HCT116 (cell line): ENCODE measurements around the gene TJP2. TPM values are rescaled to one million over a fixed set of nuclear protein-coding genes. Genes with fewer than 3 reads are reported as not detected.
"Not testable (repeated sequence)": the region's sequence is repeated elsewhere in the genome, so short reads cannot be mapped to it uniquely, and the experiment has no call there.

Experiments used
- ATAC-seq: fragments of 200-7000 bp; cut with Tn5 transposase; 2 replicates; pipeline ENCODE4 v1.9.1; 2020; ENCODE audit warnings: mild to moderate bottlenecking, moderate library complexity
- BruUV-seq: library from RNA; stranded (reverse); fragments of 400-500 nt; replicated peaks from 2 replicates; lab custom pipeline; 2021; lab: Mats Ljungman, UMichigan
- CTCF ChIA-PET: fragments of 300-600 bp; sonication (Branson Sonifier 250); formaldehyde crosslinking; loops from one replicate; lab custom pipeline; 2021; ENCODE audit warnings: antibody characterized with exemption; lab: Charles Lee
- POLR2A ChIA-PET: fragments of 300-600, 350-600 bp; sonication (Branson Sonifier 250); formaldehyde crosslinking; loops from one replicate; lab custom pipeline; 2021; ENCODE audit warnings: antibody characterized with exemption; lab: Charles Lee
- RAD21 ChIA-PET, 2 experiments: fragments of 300-600 bp; sonication (Branson Sonifier 250); formaldehyde crosslinking; loops; one replicate each; lab custom pipeline; 2023; ENCODE audit warnings: low total read pairs in 2 of 2; ENCODE audit not compliant: uncharacterized antibody in 2 of 2, unreplicated experiment in 2 of 2, low non-redundant PET in 1 of 2; lab: Charles Lee
- DNase-seq: peaks from one replicate; pipeline ENCODE4 v3.0.0-alpha.2; 2010; ENCODE audit warnings: low read depth, low spot score
- H2AFZ ChIP-seq: fragments of 200-600 bp; shearing (Covaris generic), sonication (generic); 2 replicates; pipeline ENCODE4 v1.6.1; 2017; ENCODE audit warnings: low read depth, mixed run types, mixed read lengths, antibody characterized with exemption, low read length; ENCODE audit not compliant: poor library complexity, severe bottlenecking
- H3K27ac ChIP-seq: 2 replicates; pipeline ENCODE4 v1.5.1; 2012; ENCODE audit warnings: low read depth, low read length
- H3K27me3 ChIP-seq: fragments of 200-600 bp; sonication (generic); 2 replicates; pipeline ENCODE4 v1.6.1; 2016; ENCODE audit warnings: mixed run types, low read length, mixed read lengths; ENCODE audit not compliant: insufficient read depth
- H3K36me3 ChIP-seq, 2 experiments: fragments of 200-500 bp in 1 of 2; fragments of 200-600 bp in 1 of 2; sonication (Bioruptor generic) in 1 of 2; sonication (generic) in 1 of 2; 2 replicates each; pipeline versions ENCODE4 v1.5.1 to v1.6.1; 2014 to 2016; ENCODE audit warnings: low read length in 2 of 2, inconsistent platforms in 1 of 2, mixed read lengths in 1 of 2, mixed run types in 1 of 2; ENCODE audit not compliant: insufficient read depth in 2 of 2, control insufficient read depth in 1 of 2
- H3K4me1 ChIP-seq, 2 experiments: fragments of 200-600 bp in 1 of 2; sonication (generic) in 1 of 2; 2 replicates each; pipeline versions ENCODE4 v1.5.1 to v1.6.1; 2012 to 2017; ENCODE audit warnings: low read length in 2 of 2, inconsistent platforms in 1 of 2, mild to moderate bottlenecking in 1 of 2, mixed read lengths in 1 of 2, mixed run types in 1 of 2, moderate library complexity in 1 of 2; ENCODE audit not compliant: insufficient read depth in 2 of 2, control insufficient read depth in 1 of 2
- H3K4me2 ChIP-seq: fragments of 200-600 bp; sonication (generic); 2 replicates; pipeline ENCODE4 v1.6.1; 2017; ENCODE audit warnings: mixed run types, low read length, mixed read lengths
- H3K4me3 ChIP-seq, 2 experiments: fragments of 200-600 bp in 1 of 2; sonication (generic) in 1 of 2; replicated peaks in 1 of 2; 2 replicates each; pipeline ENCODE4 v1.5.1; 2011 to 2016; ENCODE audit warnings: low read length in 2 of 2, control low read depth in 1 of 2, low read depth in 1 of 2, mild to moderate bottlenecking in 1 of 2, mixed read lengths in 1 of 2, mixed run types in 1 of 2
- H3K79me2 ChIP-seq: fragments of 200-600 bp; sonication (generic); 2 replicates; pipeline ENCODE4 v1.6.1; 2017; ENCODE audit warnings: mild to moderate bottlenecking, mixed run types, low read length, moderate library complexity, mixed read lengths; ENCODE audit not compliant: insufficient read depth
- H3K9ac ChIP-seq: fragments of 200-600 bp; sonication (generic); 2 replicates; pipeline ENCODE4 v1.6.1; 2016; ENCODE audit warnings: low read length, mixed read lengths
- H3K9me2 ChIP-seq: fragments of 200-600 bp; sonication (generic), shearing (Covaris generic); 2 replicates; pipeline ENCODE4 v1.6.1; 2017; ENCODE audit warnings: mixed run types, mild to moderate bottlenecking, moderate library complexity; ENCODE audit not compliant: insufficient read depth
- H3K9me3 ChIP-seq, 2 experiments: fragments of 200-500 bp in 1 of 2; fragments of 200-600 bp in 1 of 2; sonication (Bioruptor generic) in 1 of 2; sonication (generic) in 1 of 2; 2 replicates each; pipeline ENCODE4 v1.6.1; 2014 to 2017; ENCODE audit warnings: low read length in 2 of 2, mixed read lengths in 2 of 2, inconsistent platforms in 1 of 2, low read depth in 1 of 2, mild to moderate bottlenecking in 1 of 2, mixed run types in 1 of 2, moderate library complexity in 1 of 2; ENCODE audit not compliant: control insufficient read depth in 1 of 2, insufficient read depth in 1 of 2
- H4K20me1 ChIP-seq: fragments of 200-600 bp; sonication (generic), shearing (Covaris generic); 2 replicates; pipeline ENCODE4 v1.6.1; 2017; ENCODE audit warnings: mixed run types, mild to moderate bottlenecking, moderate library complexity; ENCODE audit not compliant: insufficient read depth
- ELF1 ChIP-seq: IDR thresholded peaks from 2 replicates; pipeline ENCODE4 v1.6.1; 2012; ENCODE audit warnings: low read depth, borderline replicate concordance
- EZH2 ChIP-seq: fragments of 200-600 bp; sonication (generic); IDR thresholded peaks from 2 replicates; pipeline ENCODE4 v1.6.1; 2017; ENCODE audit warnings: antibody characterized with exemption, mixed run types
- POLR2A ChIP-seq: IDR thresholded peaks from 2 replicates; pipeline ENCODE4 v1.7.0; 2011; ENCODE audit warnings: borderline replicate concordance; ENCODE audit not compliant: insufficient read depth, insufficient read length; ENCODE audit errors: extremely low read depth
- POLR2AphosphoS5 ChIP-seq: IDR thresholded peaks from 2 replicates; pipeline ENCODE4 v1.6.1; 2011; ENCODE audit warnings: mild to moderate bottlenecking, low read depth, low read length, moderate library complexity
- RAD21 ChIP-seq: IDR thresholded peaks from 2 replicates; pipeline ENCODE4 v1.6.1; 2012; ENCODE audit warnings: low read depth, mild to moderate bottlenecking
- TCF7L2 ChIP-seq: IDR thresholded peaks from 2 replicates; pipeline ENCODE4 v1.7.0; 2011; ENCODE audit warnings: borderline replicate concordance, inconsistent platforms; ENCODE audit not compliant: insufficient read depth, insufficient read length; ENCODE audit errors: extremely low read depth
- ZNF274 ChIP-seq: fragments of 200-500 bp; sonication (Bioruptor generic); IDR thresholded peaks from 2 replicates; pipeline ENCODE4 v1.6.1; 2014; ENCODE audit warnings: mild to moderate bottlenecking, low read depth, low read length, inconsistent platforms
- intact Hi-C: fragments of 100-400 bp; cut with micrococcal nuclease; formaldehyde crosslinking; loops from 2 replicates; pipeline ENCODE4 v1.10.0; 2022
- total RNA-seq: library from RNA; stranded (reverse); gene quantifications from one replicate; pipeline ENCODE4 v1.2.1, GENCODE V29; 2021; ENCODE audit not compliant: unreplicated experiment
- TF ChIP-seq, protein P1 (sequence below): IDR thresholded peaks from 2 replicates; pipeline ENCODE4 v1.6.1; 2012; ENCODE audit warnings: low read depth
- TF ChIP-seq, protein P2 (sequence below): IDR thresholded peaks from 2 replicates; pipeline ENCODE4 v1.6.1; 2012

The TJP2 gene
- total RNA-seq, 1 experiment from 2014 or later: 39.7 TPM

DNA sequence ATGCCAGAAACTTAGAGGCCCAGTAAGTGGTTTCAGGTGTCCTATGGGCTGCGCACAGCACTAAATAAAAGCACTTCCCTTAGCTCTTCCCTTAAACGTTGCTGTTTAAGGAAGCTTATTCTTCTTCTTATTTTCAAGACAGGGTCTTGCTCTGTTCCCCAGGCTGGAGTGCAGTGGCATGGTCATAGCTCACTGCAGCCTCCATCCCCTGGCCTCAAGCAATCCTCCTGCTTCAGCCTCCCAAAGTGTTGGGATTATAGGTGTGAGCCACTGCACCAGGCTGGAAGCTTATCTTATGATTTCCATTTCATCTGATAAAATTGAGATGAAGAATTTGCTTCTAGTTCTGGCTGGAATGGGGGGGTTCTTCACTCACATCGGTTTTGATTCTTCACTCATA lies 15.6 kb upstream of the TJP2 start:
- TF ChIP-seq POLR2A (no peak), POLR2AphosphoS5 (no peak), EZH2 (no peak), ELF1 (no peak), TCF7L2 (no peak), RAD21 (no peak), ZNF274 (no peak)
- TF ChIP-seq, protein P1, sequence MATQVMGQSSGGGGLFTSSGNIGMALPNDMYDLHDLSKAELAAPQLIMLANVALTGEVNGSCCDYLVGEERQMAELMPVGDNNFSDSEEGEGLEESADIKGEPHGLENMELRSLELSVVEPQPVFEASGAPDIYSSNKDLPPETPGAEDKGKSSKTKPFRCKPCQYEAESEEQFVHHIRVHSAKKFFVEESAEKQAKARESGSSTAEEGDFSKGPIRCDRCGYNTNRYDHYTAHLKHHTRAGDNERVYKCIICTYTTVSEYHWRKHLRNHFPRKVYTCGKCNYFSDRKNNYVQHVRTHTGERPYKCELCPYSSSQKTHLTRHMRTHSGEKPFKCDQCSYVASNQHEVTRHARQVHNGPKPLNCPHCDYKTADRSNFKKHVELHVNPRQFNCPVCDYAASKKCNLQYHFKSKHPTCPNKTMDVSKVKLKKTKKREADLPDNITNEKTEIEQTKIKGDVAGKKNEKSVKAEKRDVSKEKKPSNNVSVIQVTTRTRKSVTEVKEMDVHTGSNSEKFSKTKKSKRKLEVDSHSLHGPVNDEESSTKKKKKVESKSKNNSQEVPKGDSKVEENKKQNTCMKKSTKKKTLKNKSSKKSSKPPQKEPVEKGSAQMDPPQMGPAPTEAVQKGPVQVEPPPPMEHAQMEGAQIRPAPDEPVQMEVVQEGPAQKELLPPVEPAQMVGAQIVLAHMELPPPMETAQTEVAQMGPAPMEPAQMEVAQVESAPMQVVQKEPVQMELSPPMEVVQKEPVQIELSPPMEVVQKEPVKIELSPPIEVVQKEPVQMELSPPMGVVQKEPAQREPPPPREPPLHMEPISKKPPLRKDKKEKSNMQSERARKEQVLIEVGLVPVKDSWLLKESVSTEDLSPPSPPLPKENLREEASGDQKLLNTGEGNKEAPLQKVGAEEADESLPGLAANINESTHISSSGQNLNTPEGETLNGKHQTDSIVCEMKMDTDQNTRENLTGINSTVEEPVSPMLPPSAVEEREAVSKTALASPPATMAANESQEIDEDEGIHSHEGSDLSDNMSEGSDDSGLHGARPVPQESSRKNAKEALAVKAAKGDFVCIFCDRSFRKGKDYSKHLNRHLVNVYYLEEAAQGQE: no peak
- TF ChIP-seq, protein P2, sequence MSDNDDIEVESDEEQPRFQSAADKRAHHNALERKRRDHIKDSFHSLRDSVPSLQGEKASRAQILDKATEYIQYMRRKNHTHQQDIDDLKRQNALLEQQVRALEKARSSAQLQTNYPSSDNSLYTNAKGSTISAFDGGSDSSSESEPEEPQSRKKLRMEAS: no peak
- Histone ChIP-seq H3K79me2 (peaks cover 3% of the 10 kb centered on the region; the same call in 1 of the 2 replicates), H3K9me3 (no peaks in the 10 kb centered on the region), H3K4me2 (no peak overlapping the region), H3K27ac (no peak overlapping the region), H3K4me1 (0 out of 4 replicates have a peak, but pooled peaks cover 0 to 2% of the 10 kb centered on the region in 2 experiments), H2AFZ (no peak overlapping the region), H3K4me3 (no peak overlapping the region), H3K36me3 (no peaks in the 10 kb centered on the region), H4K20me1 (no peaks in the 10 kb centered on the region), H3K27me3 (no peaks in the 10 kb centered on the region), H3K9me2 (no peaks in the 10 kb centered on the region), H3K9ac (no peak overlapping the region)
- POLR2A ChIA-PET: no interaction called here
- intact Hi-C loops: loop anchor here (5.0 kb wide), 1 partner anchor 621 kb away; no protein-coding TSS in a partner anchor
- CTCF ChIA-PET: interaction anchor here (0.6 to 1.7 kb wide), 24 partner anchors 9 to 123 kb away, joined by 3 to 14 read pairs (median 4); partner anchors contain the start of gene FXN
- peak; percentile 36 for ATAC-seq
- RAD21 ChIA-PET: interaction anchor here in 1 of 2 experiments (0.6 to 1.2 kb wide), 2 partner anchors 22 to 74 kb away, joined by 4 to 9 read pairs; no protein-coding TSS in a partner anchor
- DNase-seq: no peak
- BruUV-seq: no TSS peak

DNA sequence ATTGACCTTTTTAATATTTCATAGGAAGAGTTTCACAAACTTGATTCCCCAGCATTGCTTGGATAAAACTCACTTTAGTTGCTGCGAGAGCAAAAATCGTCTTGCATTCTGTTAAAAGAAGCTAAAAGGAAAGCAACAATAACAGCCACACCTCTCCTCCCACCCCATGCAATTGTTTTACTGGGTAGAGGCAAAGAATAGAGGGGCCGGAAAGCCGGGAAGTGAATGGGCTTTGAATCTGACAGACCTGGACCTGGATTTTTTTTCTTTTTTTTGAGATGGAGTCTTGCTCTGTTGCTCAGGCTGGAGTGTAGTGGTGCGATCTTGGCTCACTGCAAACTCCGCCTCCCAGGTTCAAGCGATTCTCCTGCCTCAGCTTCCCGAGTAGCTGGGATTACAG lies 9.5 kb upstream of the TJP2 start:
- H3K9me2 ChIP-seq, H3K79me2 ChIP-seq, H3K9me3 ChIP-seq, H3K4me2 ChIP-seq, H3K9ac ChIP-seq, H3K4me3 ChIP-seq, H3K36me3 ChIP-seq, CTCF ChIA-PET, H3K27ac ChIP-seq, RAD21 ChIA-PET, DNase-seq, H3K27me3 ChIP-seq, BruUV-seq, H2AFZ ChIP-seq, intact Hi-C loops, H4K20me1 ChIP-seq, ATAC-seq, H3K4me1 ChIP-seq: not testable (repeated sequence)
- POLR2A ChIA-PET: interaction anchor here (1.1 kb wide), 1 partner anchor 16 kb away, joined by 4 read pairs; no protein-coding TSS in a partner anchor
